Measurements from ENCODE around the gene ADAT3.

ADAT3 gene

DNA sequence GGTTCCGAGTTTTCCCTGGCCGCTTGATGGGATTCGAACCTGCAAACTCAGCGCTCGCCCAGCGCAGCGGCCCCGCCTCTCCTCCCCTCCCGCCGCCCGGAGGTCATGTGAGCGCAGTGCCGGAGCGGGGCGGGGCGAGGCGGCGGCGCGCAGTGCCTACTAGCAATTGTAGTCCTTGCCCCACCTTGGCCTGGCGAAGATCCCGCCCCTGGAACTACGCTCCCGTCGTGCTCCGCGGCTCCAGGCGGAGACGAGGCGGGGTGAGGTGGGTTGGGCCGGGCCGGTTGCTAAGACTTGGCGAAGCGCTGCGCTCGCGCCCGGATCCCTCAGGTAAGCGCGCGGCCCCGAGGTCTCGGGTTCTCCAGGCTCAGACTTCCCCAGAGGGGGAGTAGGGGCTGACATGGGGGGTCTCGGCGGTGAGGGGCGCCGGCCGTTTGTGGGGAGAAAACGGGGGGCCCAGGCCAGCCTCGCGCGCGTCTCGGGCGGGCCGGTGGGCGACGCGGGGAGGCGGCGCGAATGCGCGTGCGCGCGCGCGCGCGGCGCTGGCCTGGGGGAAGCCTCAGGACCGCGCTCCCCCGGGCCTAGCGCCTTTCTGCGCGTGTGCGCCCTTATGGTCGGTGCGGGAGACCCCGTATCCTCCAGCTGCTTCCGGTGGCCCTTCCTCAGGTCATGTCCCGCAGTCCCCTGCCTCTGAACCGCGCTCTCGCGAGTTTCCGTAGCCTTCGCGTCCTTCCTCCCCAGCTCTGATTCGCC is at the start of gene ADAT3, which contains the start of gene SCAMP4:
TSS of gene ADAT3 (plus strand) at position 290 of the 753 bp plus-strand sequence. CDS start 6,649 bp downstream, outside the sequence.
TSS of gene SCAMP4 (plus strand) at position 290 of the 753 bp plus-strand sequence. CDS start 9,621 bp downstream, outside the sequence.
- DNase-seq, result peak; percentile 97 to 98

DNA sequence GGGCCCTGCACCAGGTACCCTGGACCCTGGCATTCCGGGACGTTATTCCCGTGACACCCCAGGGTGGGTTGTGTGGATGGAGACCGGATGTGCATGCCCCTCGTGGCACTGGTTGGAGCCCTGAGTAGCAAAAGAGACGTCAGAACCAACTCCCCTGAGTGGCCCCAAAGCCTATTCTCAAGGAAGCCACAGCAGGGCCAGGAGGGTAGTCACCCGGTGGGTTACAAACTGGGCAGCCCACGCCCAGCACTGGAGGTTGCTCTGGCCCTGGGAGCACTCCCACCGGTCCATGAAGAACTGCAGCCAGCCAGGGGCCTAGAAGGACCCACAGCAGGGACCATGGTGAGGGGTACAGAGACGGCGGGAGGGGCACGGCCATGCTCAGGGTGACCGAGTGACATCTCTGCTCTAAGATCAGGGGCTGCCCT is 49.4 kb upstream of the ADAT3 start:
- DNase-seq, result no peak

DNA sequence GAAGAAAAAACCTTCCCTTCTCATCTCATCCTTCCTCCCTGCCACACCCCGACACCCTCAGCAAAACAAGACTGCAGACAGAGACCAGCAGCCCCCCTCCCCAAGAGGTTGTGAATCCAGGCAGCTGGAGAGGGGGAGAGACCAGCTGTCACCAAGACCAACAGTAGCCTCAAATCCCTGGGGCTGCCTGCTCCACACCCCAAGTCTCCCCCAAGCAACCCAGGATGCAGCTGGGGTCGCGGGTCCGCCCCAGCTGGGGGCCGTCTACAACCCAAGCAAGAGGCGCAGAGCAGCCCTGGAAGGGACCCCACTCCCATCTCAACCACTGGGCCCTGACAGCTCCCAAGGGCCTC is 48.9 kb upstream of the ADAT3 start:
- no peak for DNase-seq

DNA sequence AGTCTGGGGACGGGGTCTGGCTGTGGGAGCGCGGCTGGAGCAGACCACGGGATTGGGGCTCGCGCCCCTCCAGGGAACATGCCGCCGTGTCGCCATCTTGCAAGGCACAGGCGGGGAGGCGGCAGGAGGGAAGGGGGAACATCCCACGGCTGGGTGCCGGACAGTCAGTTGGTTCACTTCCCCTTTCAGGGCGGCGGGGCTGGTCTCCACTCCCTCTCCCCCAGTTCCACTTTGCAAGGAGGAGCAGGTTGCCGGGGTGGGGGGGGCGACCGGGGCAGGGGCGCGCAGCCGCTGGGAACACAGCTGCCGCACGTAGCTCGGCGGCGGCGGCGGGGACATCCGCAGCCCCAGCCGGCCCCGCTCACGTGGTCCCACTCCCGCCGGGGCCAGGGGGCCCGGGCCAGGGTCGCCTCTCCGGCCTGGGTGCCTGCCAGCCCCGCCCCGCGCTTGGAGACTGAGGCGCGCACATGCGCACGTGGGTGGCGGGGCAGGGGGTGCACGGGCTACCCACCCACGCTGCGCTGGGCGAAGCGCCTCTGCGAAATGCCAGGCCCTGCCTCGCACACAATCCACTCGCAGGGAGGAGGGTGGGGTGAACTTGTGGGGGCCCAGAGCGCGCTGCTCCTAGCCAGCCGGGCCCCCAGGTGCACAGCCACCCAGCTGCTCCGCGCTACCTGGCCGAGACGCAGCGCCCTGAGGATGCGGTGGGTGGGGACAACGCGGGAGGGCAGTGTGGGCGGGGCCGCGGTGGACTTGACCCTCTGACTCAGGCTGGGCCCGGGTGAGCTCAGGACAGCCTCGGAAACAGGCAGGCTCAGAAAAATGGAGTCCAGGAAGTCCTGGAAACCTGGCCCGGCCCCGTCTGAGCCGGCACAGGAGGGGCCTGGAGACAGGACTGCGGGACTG is 48.2 kb upstream of the ADAT3 start:
- DNase-seq, result peak in 1 of 2 donors; percentile 39

DNA sequence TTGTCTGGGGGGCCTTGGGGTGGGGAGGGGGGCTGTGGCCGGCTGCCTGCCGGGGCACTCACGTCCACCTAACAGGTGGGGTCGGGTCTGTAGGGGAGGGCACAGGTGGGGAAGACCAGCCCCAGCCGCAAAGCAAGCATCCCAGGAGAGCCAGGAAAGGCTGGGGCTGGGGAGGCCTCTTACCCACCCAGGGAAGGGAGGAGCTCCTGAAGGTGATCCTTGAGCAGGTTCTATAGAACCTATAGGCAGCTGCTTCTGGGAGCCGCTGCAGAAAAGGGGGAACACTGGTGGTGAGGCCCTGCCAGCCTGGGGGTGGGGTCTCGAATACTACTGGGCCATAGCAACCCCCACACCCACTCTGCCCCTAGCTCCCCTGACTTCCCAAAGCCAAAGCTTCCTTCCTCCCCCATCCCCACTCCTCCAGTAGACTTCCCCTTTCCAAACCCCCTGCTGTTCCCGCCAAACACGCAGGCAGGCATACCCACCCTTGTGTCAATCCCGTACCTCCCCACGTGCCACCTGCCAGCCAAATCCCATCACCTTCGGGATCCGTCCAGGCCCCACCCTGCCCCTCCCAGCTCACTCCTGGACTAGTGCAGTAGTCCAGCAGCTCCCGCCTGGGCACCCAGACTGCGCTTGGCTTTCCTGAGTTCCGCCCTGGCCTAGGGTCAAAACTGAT is 47.4 kb upstream of the ADAT3 start:
- no peak for DNase-seq

DNA sequence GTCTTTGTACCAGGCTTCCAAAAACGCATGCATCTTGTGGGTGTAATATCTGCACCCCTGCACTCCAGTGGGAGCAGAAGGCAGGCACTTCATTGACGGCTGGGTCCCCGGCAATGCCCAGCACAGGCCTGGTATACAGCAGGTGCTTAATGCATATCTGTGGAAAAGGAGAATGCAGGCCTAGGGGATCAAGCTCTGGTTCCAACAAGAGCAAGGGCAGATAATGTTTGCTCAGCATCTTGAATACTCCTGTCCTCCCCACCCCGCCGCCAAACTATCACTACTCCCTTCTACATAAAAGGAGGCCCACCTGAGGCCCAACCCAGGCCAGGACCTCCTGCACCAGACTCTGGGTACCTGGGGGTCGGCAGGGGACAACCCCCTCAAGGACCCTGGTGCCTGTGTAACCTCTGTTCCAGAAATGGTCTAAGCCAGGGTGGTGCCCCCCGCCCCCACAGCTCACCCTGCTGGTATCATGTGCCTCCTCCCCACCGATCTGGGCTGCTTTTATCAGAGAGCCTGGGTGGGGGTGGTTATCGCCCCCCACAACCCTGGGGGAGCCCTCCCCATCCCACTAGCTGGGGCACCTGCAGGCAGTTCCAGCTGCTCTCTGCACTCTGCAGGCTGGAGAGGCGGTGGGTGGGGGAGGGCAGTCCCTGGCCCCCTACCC is 46.7 kb upstream of the ADAT3 start:
- DNase-seq, result no peak

DNA sequence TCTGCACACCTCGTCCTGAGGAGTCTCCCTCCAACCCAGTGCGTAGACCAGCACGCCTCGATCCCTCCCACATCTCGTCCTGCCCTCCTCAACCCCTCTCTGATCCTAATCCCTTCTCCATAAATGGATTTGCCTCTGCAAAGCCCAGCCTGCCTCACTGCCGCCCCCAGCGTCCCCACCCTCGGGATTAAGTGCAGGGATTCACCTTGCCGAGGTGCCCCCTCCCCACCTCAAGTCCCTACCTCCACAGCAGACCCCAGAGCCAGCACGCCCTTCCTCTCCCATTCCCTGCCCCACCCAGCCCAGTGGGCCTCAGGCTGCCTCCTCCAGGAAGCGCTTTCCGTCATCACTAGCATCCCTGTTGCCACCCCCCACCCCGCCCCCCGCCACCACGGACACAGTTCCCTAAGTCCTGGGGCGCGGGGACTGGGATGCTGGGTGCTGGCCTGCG is 45.8 kb upstream of the ADAT3 start:
- no peak for DNase-seq

DNA sequence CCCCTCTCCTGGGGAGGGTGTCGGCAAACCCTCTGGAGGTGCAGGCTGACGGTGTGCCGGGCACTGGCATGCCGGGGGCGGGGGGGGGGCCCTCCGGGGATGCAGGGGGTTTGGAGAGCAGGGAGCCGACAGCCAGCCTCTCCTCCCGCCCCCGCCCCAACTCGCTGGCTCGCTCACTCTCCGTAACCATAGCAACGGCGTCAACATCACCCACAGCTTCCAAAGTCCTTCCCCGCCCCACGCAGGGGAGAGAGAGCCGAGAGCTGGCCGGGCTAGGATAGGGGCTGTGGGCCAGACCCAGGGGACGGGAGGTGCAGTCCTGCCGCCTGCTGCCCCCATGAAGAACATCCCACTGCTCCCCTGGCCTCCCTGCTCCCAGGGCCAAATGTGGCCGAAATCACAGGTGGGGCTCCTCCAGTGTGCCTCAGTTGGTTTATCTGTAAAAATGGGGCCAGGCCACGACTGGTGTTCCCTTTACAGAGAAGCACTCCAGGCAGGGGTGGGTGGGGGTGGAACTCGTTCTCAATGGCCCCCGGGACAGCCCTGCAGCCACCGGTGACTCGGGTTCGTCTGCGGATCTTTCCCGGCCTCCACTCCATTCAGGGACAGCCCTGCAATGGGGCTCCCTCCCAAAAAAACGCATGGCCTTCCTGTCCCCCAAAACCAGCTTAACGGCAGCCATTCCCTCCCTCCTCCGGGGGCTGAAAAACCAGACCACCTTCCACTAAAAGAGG is 45.0 kb upstream of the ADAT3 start:
- DNase-seq, result peak in 1 of 2 donors; percentile 38

DNA sequence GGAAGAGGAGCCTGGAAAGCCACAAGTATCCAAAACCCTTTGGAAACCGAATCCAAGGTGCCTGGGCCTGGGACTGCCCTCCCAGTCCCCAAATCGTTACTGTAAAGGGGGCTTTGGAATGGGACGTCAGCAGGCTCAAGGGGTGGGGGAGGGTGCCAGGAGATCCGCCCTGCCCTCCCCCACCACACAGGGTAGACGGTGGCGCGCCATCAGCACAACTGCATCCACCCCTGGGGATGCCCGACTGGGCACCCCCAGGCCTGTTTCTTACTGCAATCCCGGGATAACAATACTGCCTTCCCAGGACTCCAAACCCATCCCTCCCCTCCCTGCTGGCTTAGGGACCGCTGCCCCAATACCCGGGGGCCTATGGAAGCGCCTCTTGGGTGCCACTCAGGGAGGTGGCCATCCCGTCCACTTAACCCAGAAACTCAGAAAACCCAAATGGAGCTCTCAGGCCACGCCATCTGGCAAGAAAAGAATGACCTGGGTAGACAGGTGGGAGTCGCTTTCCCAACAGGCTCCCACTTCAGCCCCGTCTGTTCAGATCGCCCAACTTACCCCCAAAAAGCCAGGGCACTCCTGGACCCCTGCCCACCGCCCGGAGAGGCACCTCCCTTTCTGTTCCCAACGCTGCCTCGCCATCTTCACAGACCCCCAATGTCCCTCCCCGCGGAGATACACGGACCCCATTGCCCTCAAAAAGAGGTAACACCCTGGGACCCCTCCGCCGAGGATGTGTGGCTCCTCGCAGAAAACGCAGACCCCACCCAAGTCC is 44.2 kb upstream of the ADAT3 start:
- no peak for DNase-seq

DNA sequence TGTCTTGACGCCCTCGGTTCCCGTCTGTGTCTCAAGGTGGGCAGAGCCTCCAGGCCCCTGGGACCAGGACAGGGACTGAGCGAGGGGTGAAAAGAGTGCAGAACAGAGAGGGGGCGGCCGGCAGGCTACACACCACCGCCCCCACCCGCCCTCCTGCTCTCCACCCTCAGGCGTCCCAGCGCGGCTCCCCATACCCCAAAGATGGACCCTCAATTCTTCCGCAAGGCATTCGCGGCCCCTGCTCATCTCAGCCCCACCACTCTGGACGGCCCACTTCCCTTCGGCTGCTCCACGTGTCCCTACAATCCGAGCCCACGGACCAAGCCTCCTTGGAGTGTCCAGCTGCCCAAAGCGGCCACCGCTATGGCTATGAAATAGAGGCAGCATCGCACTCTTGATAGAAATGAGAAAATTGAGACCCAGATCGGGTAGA is 43.6 kb upstream of the ADAT3 start:
- no peak for DNase-seq

DNA sequence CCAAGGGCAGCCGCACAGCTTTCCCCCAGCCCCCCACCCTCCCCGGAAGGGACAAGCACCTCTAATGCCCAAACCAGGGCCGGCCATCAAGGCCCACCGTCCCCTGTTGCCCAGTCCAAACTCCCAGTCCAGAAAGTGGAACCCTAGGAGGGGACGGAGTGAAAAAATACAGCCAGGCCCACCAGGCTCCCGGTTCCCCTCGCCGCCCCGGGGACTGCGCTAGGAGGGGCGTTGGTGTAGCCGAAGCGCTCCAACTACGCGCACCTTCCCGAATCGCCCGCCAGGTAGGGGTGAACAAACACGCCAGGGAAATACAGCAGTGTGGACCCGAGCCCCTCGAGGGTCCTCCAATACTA is 43.2 kb upstream of the ADAT3 start:
- DNase-seq, result no peak

DNA sequence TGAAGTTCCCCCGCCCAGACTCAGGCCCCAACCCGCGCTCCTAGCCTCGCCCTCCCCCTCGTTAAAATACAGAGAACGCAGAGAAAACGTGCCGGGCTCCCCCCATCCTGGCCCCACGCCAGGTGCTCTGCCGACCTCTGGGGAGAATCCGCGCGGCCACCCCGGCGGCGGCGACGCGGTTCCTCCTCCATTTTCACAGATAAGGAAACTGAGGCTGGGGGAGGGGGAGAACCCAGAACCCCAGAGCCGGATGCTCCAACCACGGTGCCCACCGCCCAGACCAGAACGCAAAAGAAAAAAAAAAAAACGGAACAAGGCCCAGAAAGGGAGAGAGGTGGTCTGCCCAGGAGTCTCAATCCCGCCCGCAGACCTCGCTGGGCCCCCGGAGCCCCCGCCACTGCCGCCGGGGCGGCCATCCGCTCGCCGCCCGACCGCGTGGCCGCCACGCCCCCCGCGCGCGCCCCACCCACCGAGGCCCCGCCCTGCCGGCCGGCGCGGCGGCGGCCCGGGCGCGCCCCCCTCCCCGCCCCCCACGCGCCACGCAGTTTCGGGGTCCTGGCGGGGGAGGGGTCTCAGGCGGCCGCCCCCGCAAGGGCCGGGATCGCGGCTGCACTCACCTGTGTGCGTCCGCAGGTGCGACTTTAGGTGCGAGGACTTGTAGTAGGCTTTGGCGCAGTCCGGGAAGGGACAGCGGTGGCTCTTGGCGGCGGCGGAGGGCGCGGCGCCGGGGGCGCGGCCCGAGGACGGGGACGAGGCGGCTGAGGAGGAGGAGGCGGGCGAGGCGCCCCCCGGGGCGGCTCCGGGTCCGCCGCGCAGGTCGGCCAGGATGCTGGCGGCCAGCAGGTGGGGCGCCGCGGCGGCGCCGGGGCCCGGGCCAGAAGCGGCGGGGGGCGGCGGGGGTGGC is 42.5 kb upstream of the ADAT3 start:
- no peak for DNase-seq

DNA sequence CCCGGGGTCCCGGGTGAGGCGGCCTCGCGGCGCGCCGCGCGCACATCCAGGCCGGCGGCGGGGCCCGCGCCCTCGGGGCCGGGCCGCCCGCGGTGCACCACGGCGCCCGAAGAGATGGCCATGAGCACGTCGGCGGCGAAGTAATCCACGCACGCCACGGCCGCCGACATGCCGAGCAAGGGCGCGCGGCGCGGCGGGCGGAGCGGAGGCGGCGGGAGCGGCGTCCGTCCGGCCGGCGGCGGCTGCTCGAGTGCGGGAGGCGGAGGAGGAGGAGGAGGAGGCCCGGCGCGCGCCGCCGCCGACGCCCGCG is 41.9 kb upstream of the ADAT3 start, which contains the start of gene KLF16:
TSS of gene KLF16 (minus strand) at position 252 of the 310 bp plus-strand sequence. CDS start at position 170, 82 bp downstream.
- DNase-seq, result no peak

DNA sequence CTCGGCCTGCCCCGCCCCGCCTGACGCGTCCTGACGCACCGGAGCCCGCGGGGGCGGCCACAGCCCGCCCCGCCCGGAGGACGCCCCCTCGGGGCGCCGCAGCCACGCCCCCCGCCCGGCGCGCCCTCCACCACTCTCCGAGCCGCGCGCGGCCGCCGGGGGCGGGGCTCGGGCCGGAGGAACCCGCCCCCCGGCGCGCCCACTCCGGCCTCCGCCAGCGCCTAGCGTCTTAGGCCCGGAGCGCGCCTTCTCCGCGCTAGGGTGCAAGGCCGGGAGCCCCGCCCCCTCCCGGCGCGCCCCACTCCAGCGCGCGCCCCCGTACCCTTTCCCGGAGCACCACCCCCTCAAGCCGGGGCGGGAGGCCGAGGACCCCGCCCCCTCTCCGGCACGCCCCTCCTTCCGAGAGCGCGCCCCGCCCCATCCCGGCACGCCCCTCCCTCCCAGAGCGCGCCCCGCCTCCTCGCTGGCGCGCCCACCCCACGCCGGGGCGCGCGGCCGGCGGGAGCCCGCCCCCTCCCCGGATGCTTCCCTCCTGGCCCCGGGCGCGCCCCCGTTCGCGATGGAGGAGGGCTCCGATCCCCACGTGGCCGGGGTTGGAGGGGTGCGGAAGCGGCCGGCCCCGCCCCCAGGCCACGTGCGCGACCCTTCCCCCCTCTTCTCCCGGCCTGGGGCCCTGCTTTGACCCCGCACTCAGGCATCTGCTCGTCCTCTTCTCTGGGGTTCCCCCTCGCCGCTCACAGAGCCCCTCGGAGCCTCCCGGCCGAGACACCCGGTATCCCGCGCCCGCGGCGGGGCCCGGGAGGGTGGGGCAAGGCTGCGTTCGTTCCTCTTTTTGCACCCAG is 41.3 kb upstream of the ADAT3 start:
- DNase-seq, result peak; percentile 87 to 95

DNA sequence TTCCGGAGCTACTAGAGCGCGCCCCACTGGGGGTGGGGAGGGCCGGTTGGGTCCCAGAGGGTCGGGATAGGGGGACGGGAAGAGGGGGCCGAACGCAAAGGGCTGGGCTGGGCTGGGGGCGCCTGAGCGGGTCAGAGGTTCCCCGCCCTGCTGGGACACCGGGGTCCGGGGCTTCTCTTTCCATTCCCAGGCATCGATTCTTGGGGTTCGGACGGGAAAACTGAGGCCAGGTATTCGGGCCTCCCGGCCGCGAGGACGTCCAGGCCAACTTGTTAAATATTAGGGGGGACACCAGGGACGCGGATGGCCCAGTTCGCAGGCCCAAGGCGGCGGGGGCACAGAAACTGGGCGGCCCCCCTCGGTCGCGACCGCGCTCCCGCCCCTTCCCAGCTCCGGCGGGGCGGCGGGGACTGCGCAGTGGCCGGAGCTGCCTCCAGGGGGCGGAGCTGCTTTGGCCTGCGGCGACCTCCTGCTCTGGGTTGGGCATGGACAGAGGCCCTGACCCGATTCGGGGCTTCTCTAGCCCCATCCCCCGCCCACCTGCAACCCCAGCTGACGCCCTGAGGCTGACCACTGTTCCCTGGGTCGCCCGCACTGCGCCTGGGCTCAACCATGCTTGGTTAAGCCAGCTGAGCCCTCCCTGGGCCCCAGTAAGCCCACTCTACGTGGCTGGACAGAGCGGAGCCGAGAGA is 40.6 kb upstream of the ADAT3 start:
- DNase-seq, result peak in 1 of 2 donors; percentile 51

DNA sequence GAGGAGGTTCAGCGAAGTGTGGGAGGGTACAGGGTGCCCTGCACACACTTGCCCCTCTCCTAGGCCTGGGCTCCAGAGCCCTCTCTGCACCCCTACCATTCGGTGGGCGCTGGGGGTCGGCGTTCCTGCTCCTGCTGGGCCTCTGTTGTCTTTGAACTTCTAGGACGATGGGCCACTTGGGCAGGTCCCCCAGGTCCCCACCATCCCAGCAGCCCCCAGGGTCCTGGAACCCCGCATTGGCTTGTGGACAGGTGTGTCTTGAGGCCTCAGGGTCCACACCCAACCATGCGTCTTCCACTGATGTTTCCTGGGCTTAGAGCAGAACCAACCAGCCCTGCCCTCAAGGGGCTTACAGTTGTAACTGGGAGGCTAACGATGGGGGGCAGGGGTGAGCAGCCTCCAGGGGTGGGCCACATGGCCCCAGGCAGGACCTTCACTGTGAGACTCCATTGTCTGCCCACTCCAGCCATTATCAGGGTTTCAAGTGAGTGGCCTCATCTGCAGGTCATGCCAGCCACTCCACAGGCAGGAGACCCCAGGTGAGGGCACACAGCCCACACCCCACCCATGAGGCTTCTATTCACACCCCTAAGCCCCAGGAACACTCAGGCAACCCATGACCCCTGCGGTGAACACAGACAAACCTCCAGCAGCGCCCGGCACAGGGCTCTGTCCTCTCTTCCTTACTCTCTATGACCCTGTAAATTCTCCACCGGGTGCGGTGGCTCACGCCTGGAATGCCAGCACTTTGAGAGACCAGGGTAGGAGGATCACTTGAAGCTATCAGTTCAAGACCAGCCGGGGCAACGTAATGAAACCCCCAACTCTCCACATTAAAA is 39.8 kb upstream of the ADAT3 start:
- DNase-seq, result no peak

DNA sequence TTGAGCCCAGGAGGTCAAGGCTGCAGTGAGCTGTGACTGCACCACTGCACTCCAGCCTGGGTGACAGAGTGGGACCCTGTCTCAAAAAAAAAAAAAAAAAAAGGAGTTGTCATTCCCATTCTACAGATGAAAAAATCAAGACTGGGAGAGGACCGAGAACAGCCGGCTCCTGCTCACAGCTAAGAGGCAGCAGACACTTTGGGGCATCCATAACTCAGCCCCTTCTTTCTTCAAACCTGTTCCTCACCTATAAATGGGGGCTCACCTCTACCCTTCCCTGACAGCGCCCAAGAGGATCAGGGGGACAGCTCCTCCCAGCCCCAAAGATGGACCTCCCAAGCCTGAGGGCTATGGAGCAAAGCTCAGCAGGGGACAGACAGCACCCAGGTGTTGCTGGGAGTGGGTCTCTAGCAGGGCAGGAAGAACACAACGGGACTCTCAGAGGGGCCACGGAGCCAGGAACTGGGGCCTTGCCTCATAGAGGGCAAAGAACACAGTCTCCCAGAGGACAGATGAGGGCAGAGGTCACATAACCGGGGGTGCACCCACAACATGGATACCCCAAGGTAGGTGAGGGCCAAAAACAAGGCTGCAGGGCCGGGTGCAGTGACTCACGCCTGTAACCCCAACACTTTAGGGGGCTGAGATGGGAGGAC is 38.4 kb upstream of the ADAT3 start:
- no peak for DNase-seq
